Measurements from ENCODE around the gene SLC16A5. TPM values are rescaled to one million over a fixed set of nuclear protein-coding genes. Genes with fewer than 3 reads are reported as not detected.

SLC16A5 gene
- total and polyA plus RNA-seq, 10 of the 15 experiments (the other 5 are each of a cell fraction or from before 2014, with no cell fraction given) = 0.03 to 3.1 (median 0.96) TPM

GRCh38 chr17:75077496-75078283, 10.1 kb upstream of the SLC16A5 start (continued):
- TF ChIP-seq ZNF687 (IDR thresholded peaks at IDR 0.05) (peak; percentile 88), SMAD1 (IDR thresholded peaks at IDR 0.05; ENCODE audit: low read depth, partially characterized antibody) (no peak), SRF (IDR thresholded peaks at IDR 0.05; ENCODE audit: low read depth in 2 of 2, low read length in 2 of 2) (peak; percentile 21 to 62; a peak in 1 of 4 replicates), SREBF2 (IDR thresholded peaks at IDR 0.05; ENCODE audit: low read length) (no peak), CREM (IDR thresholded peaks at IDR 0.05; ENCODE audit: low read depth) (no peak), SPI1 (IDR thresholded peaks at IDR 0.05; ENCODE audit: borderline replicate concordance, insufficient read depth, low read depth, low read length) (no peak), BCL3 (IDR thresholded peaks at IDR 0.05; ENCODE audit: borderline replicate concordance, insufficient read depth, low read depth, low read length, poor library complexity, severe bottlenecking) (peak; percentile 64), JUND (IDR thresholded peaks at IDR 0.05; ENCODE audit: low read depth, low read length) (no peak), RB1 (IDR thresholded peaks at IDR 0.05; ENCODE audit: borderline replicate concordance) (no peak), CHD4 (IDR thresholded peaks at IDR 0.05) (no peak), ZSCAN29 (IDR thresholded peaks at IDR 0.05) (no peak), CHD1 (IDR thresholded peaks at IDR 0.05; ENCODE audit: low read depth, low read length) (no peak), RCOR1 (conservative IDR thresholded peaks at IDR 0.05; ENCODE audit: low read depth, low read length) (no peak), USF1 (IDR thresholded peaks at IDR 0.05; ENCODE audit: borderline replicate concordance, extremely low read length, insufficient read depth, low read depth, low read length) (no peak), POLR2A (IDR thresholded peaks at IDR 0.05; ENCODE audit: low read depth, low read length) (peak; percentile 82), RELB (IDR thresholded peaks at IDR 0.05; ENCODE audit: low read depth) (peak; percentile 66), RBBP5 (conservative IDR thresholded peaks at IDR 0.05) (no peak), GABPA (IDR thresholded peaks at IDR 0.05; ENCODE audit: low read depth) (no peak), ZBED1 (IDR thresholded peaks at IDR 0.05; ENCODE audit: borderline replicate concordance) (no peak), TAF1 (IDR thresholded peaks at IDR 0.05; ENCODE audit: borderline replicate concordance, low read depth, low read length) (no peak), NFIC (IDR thresholded peaks at IDR 0.05; ENCODE audit: low read depth, low read length) (no peak), PAX5 (IDR thresholded peaks at IDR 0.05; ENCODE audit: borderline replicate concordance, low read depth, low read length) (no peak), MTA3 (IDR thresholded peaks at IDR 0.05; ENCODE audit: borderline replicate concordance, low read length) (no peak; the same call in 1 of the 2 replicates), SUZ12 (IDR thresholded peaks at IDR 0.05; ENCODE audit: unreplicated experiment) (no peak)
